Memory B cell (primary cell): ENCODE results near the gene PAFAH1B2.

Experiments used
- ATAC-seq: fragments of 150-1000 bp; cut with Tn5 transposase; 2 replicates; pipeline ENCODE4 v1.10.0; 2021; ENCODE audit warnings: low read depth, mild to moderate bottlenecking, moderate library complexity
- DNase-seq, 2 donors: peaks; one replicate each; pipeline ENCODE4 v3.0.0; 2022; ENCODE audit warnings: low spot score in 2 of 2
- H3K27ac Mint-ChIP-seq: one replicate; pipeline ENCODE4 v1.8.0; 2022; ENCODE audit warnings: mild to moderate bottlenecking, moderate library complexity, mixed read lengths
- H3K27me3 Mint-ChIP-seq: one replicate; pipeline ENCODE4 v1.8.0; 2022; ENCODE audit warnings: mixed read lengths
- H3K36me3 Mint-ChIP-seq: one replicate; pipeline ENCODE4 v1.8.0; 2022; ENCODE audit warnings: mild to moderate bottlenecking, mixed read lengths
- H3K4me1 Mint-ChIP-seq: one replicate; pipeline ENCODE4 v1.8.0; 2022; ENCODE audit warnings: mixed read lengths
- H3K4me3 Mint-ChIP-seq: one replicate; pipeline ENCODE4 v1.8.0; 2022; ENCODE audit warnings: mild to moderate bottlenecking, moderate library complexity, mixed read lengths
- H3K9me3 Mint-ChIP-seq: one replicate; pipeline ENCODE4 v1.8.0; 2022; ENCODE audit warnings: mixed read lengths

The PAFAH1B2 gene

DNA sequence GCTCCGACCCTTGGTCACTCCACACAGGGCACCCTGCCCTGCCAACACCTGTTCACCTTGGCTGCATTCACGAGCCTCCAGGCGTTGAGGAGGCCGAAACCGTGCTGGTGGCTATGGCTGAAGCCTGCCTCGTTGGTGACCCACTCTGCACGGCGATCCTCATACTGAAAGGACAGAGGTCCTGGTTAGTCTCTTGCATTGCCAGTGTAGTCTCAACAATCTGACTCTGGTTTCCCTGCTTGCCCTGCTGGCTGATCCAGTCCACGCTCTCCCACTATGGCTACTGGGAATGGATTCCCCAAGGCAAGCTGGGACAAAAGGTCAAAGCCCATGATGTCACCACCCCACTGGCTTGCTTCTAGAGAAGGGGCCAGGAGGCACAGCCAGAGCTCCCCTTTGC is 74.9 kb downstream of the PAFAH1B2 start:
- ATAC-seq (no peak), DNase-seq (no peak)
- Mint-ChIP-seq H3K4me3 (no peak overlapping the region), H3K4me1 (peaks cover 7% of the 10 kb centered on the region), H3K36me3 (peaks cover 44% of the 10 kb centered on the region), H3K9me3 (no peaks in the 10 kb centered on the region), H3K27me3 (no peaks in the 10 kb centered on the region), H3K27ac (peak overlapping the region; percentile 65)

DNA sequence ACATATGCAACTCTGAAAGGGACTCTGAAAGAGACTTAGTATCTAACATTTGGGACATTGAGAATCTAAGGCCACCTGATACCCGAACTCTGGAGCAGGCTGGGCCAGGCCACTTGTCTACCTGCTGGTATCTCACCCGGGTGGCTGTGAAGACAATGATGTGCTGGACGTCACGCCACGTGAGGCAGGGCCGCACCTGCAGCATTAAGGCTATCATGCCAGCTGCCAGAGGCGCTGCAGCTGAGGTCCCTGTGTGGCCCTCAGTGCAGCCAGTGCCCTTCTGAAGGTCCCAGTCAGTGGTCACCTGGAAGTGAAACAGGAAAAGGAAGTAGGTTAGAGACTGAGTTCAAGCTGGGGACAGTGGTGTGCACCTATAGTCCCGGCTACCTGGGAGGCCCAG is 75.4 kb downstream of the PAFAH1B2 start:
- Mint-ChIP-seq H3K36me3 (peaks cover 41% of the 10 kb centered on the region), H3K4me1 (peaks cover 7% of the 10 kb centered on the region), H3K27me3 (no peaks in the 10 kb centered on the region), H3K9me3 (no peaks in the 10 kb centered on the region), H3K27ac (no peak overlapping the region), H3K4me3 (no peak overlapping the region)
- ATAC-seq (no peak), DNase-seq (no peak)

DNA sequence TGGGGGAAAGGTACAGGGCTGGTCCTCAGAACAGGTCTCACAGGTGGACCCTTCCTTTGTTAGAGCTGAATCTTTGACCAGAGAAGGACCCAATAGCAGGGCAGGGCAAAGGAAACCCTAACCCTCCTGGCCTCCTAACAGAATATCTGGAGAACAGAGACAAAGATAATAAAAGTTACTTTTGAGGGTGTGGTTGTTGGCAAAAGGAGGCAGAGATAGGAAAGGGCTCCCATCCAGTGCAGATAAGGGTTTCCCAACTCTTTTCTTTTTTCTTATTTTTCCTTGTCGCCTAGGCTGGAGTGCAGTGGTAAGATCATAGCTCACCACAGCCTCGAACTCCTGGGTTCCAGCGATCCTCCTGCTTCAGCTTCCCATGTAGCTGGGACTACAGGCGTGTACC is 75.9 kb downstream of the PAFAH1B2 start:
- ATAC-seq, result no peak
- no peak for DNase-seq
- Mint-ChIP-seq H3K4me3 (no peak overlapping the region), H3K36me3 (peaks cover 39% of the 10 kb centered on the region), H3K4me1 (peaks cover 7% of the 10 kb centered on the region), H3K27ac (no peak overlapping the region), H3K27me3 (no peaks in the 10 kb centered on the region), H3K9me3 (no peaks in the 10 kb centered on the region)

DNA sequence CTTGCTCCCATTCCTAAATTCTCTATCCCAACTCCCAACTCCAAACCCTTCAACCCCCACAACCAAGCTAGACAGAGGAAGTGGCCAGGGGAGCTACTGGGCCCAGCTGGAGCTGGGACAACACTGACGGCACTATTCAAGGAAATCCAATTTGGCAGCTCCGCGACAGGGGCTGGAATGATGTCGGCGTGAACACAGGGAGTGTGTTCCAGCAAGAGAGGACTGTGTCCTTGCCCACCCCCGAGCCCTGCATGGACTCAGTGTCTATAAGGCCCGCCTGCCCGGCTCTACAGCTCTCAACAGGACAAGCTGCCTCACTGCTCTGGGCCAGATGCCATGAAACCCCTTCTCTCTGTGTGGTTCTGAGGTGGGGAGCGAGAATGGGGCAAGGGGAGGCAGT is 76.5 kb downstream of the PAFAH1B2 start:
- H3K4me3 Mint-ChIP-seq, result no peak overlapping the region
- no peaks in the 10 kb centered on the region for H3K9me3 Mint-ChIP-seq
- peaks cover 39% of the 10 kb centered on the region for H3K36me3 Mint-ChIP-seq
- no peak overlapping the region for H3K27ac Mint-ChIP-seq
- DNase-seq, result no peak
- no peaks in the 10 kb centered on the region for H3K27me3 Mint-ChIP-seq
- no peak for ATAC-seq
- peaks cover 7% of the 10 kb centered on the region for H3K4me1 Mint-ChIP-seq

DNA sequence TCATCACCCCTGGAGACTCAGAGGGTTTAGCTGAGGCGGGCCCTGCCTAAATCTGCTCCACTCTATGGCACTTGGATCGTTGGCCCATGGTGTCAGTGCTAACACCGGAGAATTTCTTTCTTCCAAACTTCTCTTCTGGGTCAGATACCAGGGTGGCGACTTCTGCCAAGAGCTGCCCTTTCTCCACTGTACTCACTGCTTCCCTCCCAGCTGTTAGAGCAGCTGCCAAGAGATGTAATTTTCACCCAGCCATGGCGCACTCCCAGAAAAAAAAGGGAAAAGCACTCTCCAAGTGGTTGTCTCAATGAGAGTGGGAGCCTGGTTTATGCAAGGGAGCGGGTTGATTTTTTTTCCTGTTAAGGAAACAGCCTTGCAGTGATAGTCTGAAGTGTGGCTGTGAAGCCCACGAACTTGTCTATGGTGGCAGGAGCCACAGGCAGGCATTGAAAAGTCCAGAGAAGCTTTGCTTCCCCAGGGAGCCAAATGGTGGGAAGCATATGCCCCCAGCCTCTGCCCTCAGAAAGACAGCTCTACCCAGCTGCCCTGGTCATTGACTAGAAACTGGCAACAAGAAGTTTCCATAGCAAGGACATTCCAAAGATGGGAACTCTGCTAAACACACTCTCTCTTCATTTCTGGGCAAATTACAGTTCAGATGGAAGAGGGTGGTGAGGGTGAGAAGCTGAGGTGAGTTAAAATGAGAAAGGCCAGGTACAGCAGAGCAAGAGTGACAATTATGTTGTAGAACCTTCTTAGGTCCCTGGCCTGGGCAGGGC is 77.1 kb downstream of the PAFAH1B2 start:
- DNase-seq, result no peak
- Mint-ChIP-seq H3K9me3 (no peaks in the 10 kb centered on the region), H3K27ac (no peak overlapping the region), H3K4me3 (no peak overlapping the region), H3K4me1 (peaks cover 7% of the 10 kb centered on the region), H3K36me3 (peaks cover 39% of the 10 kb centered on the region), H3K27me3 (no peaks in the 10 kb centered on the region)
- ATAC-seq, result no peak

DNA sequence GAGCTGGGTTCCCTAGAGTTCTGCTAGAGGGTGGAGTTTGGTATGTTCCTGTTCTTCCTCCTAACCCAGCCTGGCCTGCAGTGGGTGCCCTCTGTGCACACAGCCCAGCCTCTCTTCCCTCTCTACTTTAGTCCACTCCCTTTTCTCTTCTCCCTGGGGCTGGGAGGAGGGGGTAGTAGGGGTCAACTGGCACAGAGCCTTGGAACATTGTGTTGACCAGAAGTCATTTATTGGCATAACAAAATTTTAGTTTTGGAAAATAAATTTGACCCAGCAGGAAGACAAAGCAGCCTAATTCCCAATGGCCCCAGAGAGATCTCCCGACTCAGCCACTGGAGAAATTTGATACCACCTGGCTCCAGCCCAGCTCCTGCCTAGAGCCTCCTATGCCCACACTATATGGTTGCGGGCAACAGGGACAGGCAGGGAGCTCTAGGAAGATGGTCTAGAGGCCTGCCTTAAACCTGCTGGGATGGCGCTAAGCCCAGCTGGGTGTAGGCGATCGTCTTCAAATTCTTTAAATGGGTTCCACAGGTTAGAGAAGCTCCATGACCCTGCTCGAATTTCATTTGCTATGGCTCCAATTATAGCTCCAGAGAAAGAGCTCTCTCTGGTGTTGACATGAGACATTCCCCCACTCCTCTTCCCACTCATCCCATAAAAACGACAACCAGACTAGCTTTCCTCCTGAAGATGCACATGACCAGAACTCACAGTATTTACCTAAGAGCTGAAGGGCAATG is 77.9 kb downstream of the PAFAH1B2 start:
- DNase-seq (no peak), ATAC-seq (no peak)
- Mint-ChIP-seq H3K27me3 (no peaks in the 10 kb centered on the region), H3K36me3 (peaks cover 42% of the 10 kb centered on the region), H3K4me3 (no peak overlapping the region), H3K4me1 (peaks cover 11% of the 10 kb centered on the region), H3K27ac (peak overlapping the region; percentile 12), H3K9me3 (no peaks in the 10 kb centered on the region)

DNA sequence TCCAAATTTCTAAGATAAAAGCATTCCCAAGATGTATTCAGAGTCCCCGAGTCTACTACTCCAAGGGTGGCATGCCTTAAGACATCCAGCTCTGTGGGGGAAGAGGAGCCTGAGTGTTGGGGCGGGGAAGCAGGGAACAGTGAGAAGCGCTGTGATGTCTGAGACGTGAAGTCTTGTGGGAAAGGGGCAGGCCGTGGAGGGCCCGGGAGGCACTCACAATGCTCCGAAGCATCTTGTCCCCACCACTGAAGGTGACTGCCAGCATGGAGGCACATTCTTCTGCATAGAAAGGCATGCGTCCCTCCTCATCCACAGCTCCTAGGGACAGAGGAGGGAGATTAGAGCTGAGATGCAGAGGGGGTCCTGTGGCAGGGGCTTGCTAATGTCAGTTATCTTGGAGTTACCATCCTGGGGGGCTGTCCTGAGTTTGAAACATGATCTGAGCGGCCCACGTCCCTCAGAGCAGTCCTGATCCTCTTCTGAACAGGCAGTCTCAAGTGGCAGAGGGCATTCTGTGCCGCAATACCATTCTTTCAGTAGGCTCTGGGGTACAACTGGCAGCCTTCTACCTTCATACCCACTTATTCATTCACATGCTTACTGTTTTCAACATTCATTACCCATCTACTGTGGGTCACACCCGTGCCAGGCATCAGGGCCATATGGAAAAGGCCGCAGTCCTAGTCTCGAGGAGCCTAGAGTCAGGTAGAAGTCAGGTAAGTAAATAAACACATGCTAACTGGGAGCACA is 79.1 kb downstream of the PAFAH1B2 start:
- Mint-ChIP-seq H3K27ac (no peak overlapping the region), H3K9me3 (no peaks in the 10 kb centered on the region), H3K4me3 (no peak overlapping the region), H3K4me1 (peaks cover 13% of the 10 kb centered on the region), H3K27me3 (no peaks in the 10 kb centered on the region), H3K36me3 (peaks cover 39% of the 10 kb centered on the region)
- DNase-seq (no peak), ATAC-seq (no peak)

DNA sequence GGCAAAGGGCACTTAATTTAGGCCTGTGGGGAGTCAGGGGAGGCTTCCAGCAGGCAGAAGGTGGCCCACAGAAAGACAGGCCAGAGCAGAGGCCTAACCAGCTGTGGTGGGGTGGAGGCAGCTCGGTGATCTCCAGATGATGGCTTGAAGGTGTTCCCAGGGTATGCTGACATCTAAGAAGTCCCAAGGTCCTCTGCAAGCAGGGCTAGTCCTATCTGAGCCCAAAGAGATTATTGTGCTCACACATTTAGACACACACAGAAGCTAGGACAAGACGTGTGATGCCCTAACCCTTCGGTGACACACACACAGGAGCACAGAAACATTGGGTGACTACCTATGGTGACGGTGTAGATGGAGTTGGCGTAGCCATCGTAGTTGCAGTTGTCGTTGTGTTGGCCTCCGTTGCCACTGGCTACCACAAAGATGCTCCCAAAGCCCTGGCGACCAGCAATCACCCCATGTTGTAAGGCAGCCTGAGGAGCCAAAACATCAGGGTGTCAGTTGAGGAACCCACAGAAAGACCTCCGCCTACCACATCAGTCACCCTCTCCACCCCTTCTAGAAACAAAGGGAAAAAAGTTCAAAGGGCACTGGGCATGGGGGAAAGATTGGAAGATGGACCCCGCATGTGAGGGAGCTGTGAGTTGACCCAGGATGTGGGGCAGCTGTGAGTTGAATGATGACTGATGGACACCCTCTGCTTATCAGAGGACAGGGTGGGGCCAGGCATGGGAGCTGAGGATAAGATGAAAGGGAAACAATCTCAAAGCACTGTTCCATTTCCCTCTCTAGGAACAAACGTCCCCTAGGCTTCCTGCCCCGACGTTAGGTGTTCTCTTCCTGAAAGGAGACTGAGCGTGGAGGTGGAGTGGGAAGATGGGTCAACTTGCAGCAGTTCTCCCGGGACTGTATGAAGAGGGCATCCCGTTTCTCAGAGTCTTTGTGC is 79.9 kb downstream of the PAFAH1B2 start:
- ATAC-seq (no peak), DNase-seq (no peak)
- Mint-ChIP-seq H3K36me3 (peaks cover 39% of the 10 kb centered on the region), H3K4me3 (no peak overlapping the region), H3K27ac (no peak overlapping the region), H3K27me3 (no peaks in the 10 kb centered on the region), H3K9me3 (no peaks in the 10 kb centered on the region), H3K4me1 (peaks cover 18% of the 10 kb centered on the region)

DNA sequence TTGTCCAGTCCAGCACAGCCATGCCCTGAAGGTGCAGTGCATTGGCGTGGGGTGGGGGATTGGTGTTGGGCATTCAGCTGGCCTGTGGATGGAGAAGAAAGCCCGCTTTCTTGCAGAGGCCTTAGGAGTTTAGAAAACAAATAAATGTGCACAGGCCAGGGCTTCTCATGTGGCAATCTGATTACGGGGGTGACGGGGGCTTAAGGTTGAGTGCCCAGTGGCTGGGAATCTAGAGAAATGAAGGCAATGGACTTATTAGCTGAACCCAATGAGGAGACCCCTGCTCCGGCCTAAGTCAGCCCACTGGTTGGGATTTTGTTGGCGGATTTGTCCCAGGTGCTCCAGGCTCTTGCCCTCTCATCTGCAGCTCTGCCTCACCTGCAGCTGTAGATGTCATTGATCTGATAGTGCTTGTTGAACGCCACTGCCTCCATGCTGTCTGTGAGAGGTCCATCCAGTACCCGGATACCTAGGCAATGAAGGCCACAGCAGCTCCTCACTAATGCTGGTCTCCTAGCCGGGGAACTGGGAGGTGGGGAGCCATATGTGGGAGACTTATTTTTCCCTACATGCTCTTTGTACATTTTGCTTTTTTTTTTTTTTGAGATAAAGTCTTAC is 81.6 kb downstream of the PAFAH1B2 start:
- no peaks in the 10 kb centered on the region for H3K27me3 Mint-ChIP-seq
- ATAC-seq (no peak), DNase-seq (no peak)
- no peak overlapping the region for H3K27ac Mint-ChIP-seq
- peaks cover 26% of the 10 kb centered on the region for H3K4me1 Mint-ChIP-seq
- H3K36me3 Mint-ChIP-seq, result peaks cover 36% of the 10 kb centered on the region
- no peaks in the 10 kb centered on the region for H3K9me3 Mint-ChIP-seq
- no peak overlapping the region for H3K4me3 Mint-ChIP-seq
